AG09309 (cell line): ENCODE results near the gene TMEM120B.
"Not testable (repeated sequence)": the region's sequence is repeated elsewhere in the genome, so short reads cannot be mapped to it uniquely, and the experiment has no call there.

ENCODE experiments used
- DNase-seq: peaks from one replicate; pipeline ENCODE4 v3.0.0-alpha.2; 2010; ENCODE audit warnings: low read depth
- H3K4me3 ChIP-seq: 2 replicates; pipeline ENCODE4 v1.5.1; 2011; ENCODE audit warnings: mild to moderate bottlenecking, low read depth, low read length, moderate library complexity; ENCODE audit not compliant: control insufficient read depth
- TF ChIP-seq, protein P1 (sequence below): IDR thresholded peaks from 2 replicates; pipeline ENCODE4 v1.5.1; 2011; ENCODE audit warnings: mild to moderate bottlenecking, low read depth, low read length, inconsistent platforms; ENCODE audit not compliant: insufficient read depth, control insufficient read depth; ENCODE audit errors: missing control alignments

TMEM120B gene

GRCh38 chr12:121697093-121697698 lies 15.4 kb upstream of the TMEM120B start:
- no peak overlapping the region for H3K4me3 ChIP-seq
- no peak for DNase-seq
- TF ChIP-seq, protein P1, sequence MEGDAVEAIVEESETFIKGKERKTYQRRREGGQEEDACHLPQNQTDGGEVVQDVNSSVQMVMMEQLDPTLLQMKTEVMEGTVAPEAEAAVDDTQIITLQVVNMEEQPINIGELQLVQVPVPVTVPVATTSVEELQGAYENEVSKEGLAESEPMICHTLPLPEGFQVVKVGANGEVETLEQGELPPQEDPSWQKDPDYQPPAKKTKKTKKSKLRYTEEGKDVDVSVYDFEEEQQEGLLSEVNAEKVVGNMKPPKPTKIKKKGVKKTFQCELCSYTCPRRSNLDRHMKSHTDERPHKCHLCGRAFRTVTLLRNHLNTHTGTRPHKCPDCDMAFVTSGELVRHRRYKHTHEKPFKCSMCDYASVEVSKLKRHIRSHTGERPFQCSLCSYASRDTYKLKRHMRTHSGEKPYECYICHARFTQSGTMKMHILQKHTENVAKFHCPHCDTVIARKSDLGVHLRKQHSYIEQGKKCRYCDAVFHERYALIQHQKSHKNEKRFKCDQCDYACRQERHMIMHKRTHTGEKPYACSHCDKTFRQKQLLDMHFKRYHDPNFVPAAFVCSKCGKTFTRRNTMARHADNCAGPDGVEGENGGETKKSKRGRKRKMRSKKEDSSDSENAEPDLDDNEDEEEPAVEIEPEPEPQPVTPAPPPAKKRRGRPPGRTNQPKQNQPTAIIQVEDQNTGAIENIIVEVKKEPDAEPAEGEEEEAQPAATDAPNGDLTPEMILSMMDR, result no peak

DNA sequence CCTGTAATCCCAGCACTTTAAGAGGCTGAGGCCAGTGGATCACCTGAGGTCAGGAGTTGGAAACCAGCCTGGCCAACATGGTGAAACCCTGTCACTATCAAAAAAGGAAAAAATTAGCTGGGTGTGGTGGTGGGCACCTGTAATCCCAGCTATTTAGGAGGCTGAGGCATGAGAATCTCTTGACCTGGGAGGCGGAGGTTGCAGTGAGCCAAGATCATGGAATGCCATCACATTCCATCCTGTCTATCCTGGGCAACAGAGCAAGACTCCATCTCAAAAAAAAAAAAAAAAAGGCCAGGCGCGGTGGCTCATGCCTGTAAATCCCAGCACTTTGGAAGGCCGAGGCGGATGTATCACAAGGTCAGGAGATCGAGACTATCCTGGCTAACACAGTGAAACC lies 14.7 kb upstream of the TMEM120B start:
- not testable (repeated sequence) for DNase-seq, H3K4me3 ChIP-seq

- TF ChIP-seq, protein P1, result no peak
- no peak overlapping the region for H3K4me3 ChIP-seq
- no peak for DNase-seq
These were observed 10.8 kb upstream of the TMEM120B start for GRCh38 chr12:121701667-121702277.

GRCh38 chr12:121702944-121703343 lies 9.6 kb upstream of the TMEM120B start:
- TF ChIP-seq, protein P1, result no peak
- DNase-seq, result no peak
- H3K4me3 ChIP-seq, result no peak overlapping the region

- no peak overlapping the region for H3K4me3 ChIP-seq
- TF ChIP-seq, protein P1, result no peak
- no peak for DNase-seq
These were observed 7.0 kb upstream of the TMEM120B start for GRCh38 chr12:121705514-121705913.

- H3K4me3 ChIP-seq, result no peak overlapping the region
- no peak for DNase-seq
- TF ChIP-seq, protein P1, result no peak
These were observed 4.1 kb upstream of the TMEM120B start for GRCh38 chr12:121708313-121709063.

- not testable (repeated sequence) for DNase-seq, H3K4me3 ChIP-seq
These were observed 3.5 kb upstream of the TMEM120B start for GRCh38 chr12:121709064-121709424.
